GM18502 (cell line): ENCODE data around the gene LBHD2.
"Not testable (repeated sequence)": the region's sequence is repeated elsewhere in the genome, so short reads cannot be mapped to it uniquely, and the experiment has no call there.

Source experiments
- ATAC-seq: cut with Tn5 transposase; IDR thresholded peaks from one replicate; pipeline ENCODE4 v1.9.1; 2021; ENCODE audit warnings: mild to moderate bottlenecking; ENCODE audit not compliant: unreplicated experiment, poor library complexity

Gene LBHD2

GRCh38 chr14:103117499-103117898 is 33.5 kb downstream of the LBHD2 start:
- not testable (repeated sequence) for ATAC-seq

GRCh38 chr14:103118018-103118662 is 34.1 kb downstream of the LBHD2 start:
- no peak for ATAC-seq

- no peak for ATAC-seq
These were observed 34.8 kb downstream of the LBHD2 start for GRCh38 chr14:103118663-103119404.

GRCh38 chr14:103119527-103119926 is 35.5 kb downstream of the LBHD2 start:
- not testable (repeated sequence) for ATAC-seq

GRCh38 chr14:103121121-103121845 is 37.3 kb downstream of the LBHD2 start:
- no peak for ATAC-seq

GRCh38 chr14:103121846-103122584 is 38.0 kb downstream of the LBHD2 start:
- no peak for ATAC-seq

- ATAC-seq, result no peak
These were observed 38.6 kb downstream of the LBHD2 start for GRCh38 chr14:103122585-103122946.

- ATAC-seq, result no peak
These were observed 39.1 kb downstream of the LBHD2 start, which contains the start of gene TNFAIP2 for GRCh38 chr14:103122947-103123633. Gene TNFAIP2 (plus strand): TSS chr14:103123461. CDS start chr14:103126458, 2,997 bp downstream.

GRCh38 chr14:103123634-103124500 is 39.9 kb downstream of the LBHD2 start:
- ATAC-seq, result no peak

- no peak for ATAC-seq
These were observed 40.5 kb downstream of the LBHD2 start for GRCh38 chr14:103124501-103125001.

- no peak for ATAC-seq
These were observed 41.4 kb downstream of the LBHD2 start for GRCh38 chr14:103125098-103126070.

- no peak for ATAC-seq
These were observed 42.3 kb downstream of the LBHD2 start for GRCh38 chr14:103126088-103126872.

GRCh38 chr14:103126873-103127304 is 42.9 kb downstream of the LBHD2 start:
- ATAC-seq, result no peak

GRCh38 chr14:103127356-103127755 is 43.3 kb downstream of the LBHD2 start:
- ATAC-seq, result no peak

- no peak for ATAC-seq
These were observed 44.0 kb downstream of the LBHD2 start for GRCh38 chr14:103127861-103128598.

- no peak for ATAC-seq
These were observed 44.8 kb downstream of the LBHD2 start for GRCh38 chr14:103128631-103129300.
